Astrocyte (in vitro differentiated cells and primary cell): ENCODE measurements around the gene SPDL1.

Experiments
- EZH2 ChIP-seq: IDR thresholded peaks from 2 replicates; pipeline ENCODE4 v1.6.1; 2012; ENCODE audit warnings: mild to moderate bottlenecking, low read length, inconsistent platforms; ENCODE audit not compliant: insufficient read depth
- TF ChIP-seq, protein P1 (sequence below): IDR thresholded peaks from 2 replicates; pipeline ENCODE4 v1.5.1; 2011; ENCODE audit warnings: low read depth, mild to moderate bottlenecking, inconsistent platforms, low read length, moderate library complexity; ENCODE audit not compliant: insufficient read depth

DNA sequence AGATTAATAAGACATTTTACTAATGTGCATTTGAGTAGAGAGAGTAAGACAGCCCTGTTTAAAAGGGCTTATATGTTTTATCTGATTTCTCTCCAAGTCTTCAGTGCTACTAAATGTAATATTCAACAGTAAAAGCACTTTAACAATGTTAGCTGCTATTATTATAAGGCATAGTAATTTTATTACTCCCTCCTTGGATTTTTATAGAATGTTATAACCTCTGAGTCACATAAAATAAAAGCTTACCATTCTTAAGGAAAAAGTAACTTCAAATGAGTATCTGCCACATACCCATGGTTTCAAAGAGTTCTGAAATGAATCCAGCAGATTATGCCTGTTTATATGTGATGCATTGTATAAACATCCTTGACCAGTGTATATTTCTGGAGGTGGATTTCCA is 19.0 kb downstream of the SPDL1 start:
- TF ChIP-seq, protein P1, sequence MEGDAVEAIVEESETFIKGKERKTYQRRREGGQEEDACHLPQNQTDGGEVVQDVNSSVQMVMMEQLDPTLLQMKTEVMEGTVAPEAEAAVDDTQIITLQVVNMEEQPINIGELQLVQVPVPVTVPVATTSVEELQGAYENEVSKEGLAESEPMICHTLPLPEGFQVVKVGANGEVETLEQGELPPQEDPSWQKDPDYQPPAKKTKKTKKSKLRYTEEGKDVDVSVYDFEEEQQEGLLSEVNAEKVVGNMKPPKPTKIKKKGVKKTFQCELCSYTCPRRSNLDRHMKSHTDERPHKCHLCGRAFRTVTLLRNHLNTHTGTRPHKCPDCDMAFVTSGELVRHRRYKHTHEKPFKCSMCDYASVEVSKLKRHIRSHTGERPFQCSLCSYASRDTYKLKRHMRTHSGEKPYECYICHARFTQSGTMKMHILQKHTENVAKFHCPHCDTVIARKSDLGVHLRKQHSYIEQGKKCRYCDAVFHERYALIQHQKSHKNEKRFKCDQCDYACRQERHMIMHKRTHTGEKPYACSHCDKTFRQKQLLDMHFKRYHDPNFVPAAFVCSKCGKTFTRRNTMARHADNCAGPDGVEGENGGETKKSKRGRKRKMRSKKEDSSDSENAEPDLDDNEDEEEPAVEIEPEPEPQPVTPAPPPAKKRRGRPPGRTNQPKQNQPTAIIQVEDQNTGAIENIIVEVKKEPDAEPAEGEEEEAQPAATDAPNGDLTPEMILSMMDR = no peak
- TF ChIP-seq EZH2 = no peak
